Endothelial cell of umbilical vein (primary cell): ENCODE results near the gene CNNM2. TPM values are rescaled to one million over a fixed set of nuclear protein-coding genes. Genes with fewer than 3 reads are reported as not detected.

Source experiments
- BruUV-seq: library from RNA; stranded (reverse); fragments of 400-500 nt; replicated peaks from 2 replicates; lab custom pipeline; 2021; lab: Mats Ljungman, UMichigan
- CTCF ChIA-PET: fragments of 300-600, 350-600 bp; sonication (Branson Sonifier 250); formaldehyde crosslinking; loops from one replicate; lab custom pipeline; 2021; ENCODE audit warnings: antibody characterized with exemption, inconsistent platforms; lab: Charles Lee
- POLR2A ChIA-PET: fragments of 300-600, 350-600 bp; sonication (Branson Sonifier 250); formaldehyde crosslinking; loops from one replicate; lab custom pipeline; 2021; ENCODE audit warnings: antibody characterized with exemption, inconsistent platforms; lab: Charles Lee
- DNase-seq: peaks from one replicate; pipeline ENCODE4 v3.0.0-alpha.2; 2011; ENCODE audit warnings: low read depth, low spot score
- FAIRE-seq: peaks from 2 replicates; lab custom pipeline; 2011; peaks lifted over from hg19 to GRCh38; lab: Jason Lieb, UNC
- H2AFZ ChIP-seq: 2 replicates; pipeline ENCODE4 v1.6.0; 2012; ENCODE audit warnings: low read depth, low read length, control low read depth, inconsistent platforms
- H3K27ac ChIP-seq: 2 replicates; pipeline ENCODE4 v1.5.1; 2011; ENCODE audit warnings: low read depth, mild to moderate bottlenecking, control low read depth, low read length, moderate library complexity; ENCODE audit not compliant: insufficient read depth
- H3K27me3 ChIP-seq, 2 experiments: 2 replicates each; pipeline versions ENCODE4 v1.6.0 to v1.6.1; 2011; ENCODE audit warnings: low read length in 2 of 2, mixed read lengths in 1 of 2; ENCODE audit not compliant: control insufficient read depth in 2 of 2, insufficient read depth in 2 of 2
- H3K36me3 ChIP-seq, 2 experiments: 2 replicates in 1 of 2; 3 replicates in 1 of 2; pipeline ENCODE4 v1.5.1; 2011; ENCODE audit warnings: low read length in 2 of 2, mild to moderate bottlenecking in 1 of 2, moderate library complexity in 1 of 2; ENCODE audit not compliant: control insufficient read depth in 2 of 2, insufficient read depth in 2 of 2; ENCODE audit errors: extremely low read depth in 1 of 2
- H3K4me1 ChIP-seq: 3 replicates; pipeline ENCODE4 v1.5.1; 2011; ENCODE audit warnings: mild to moderate bottlenecking, low read length; ENCODE audit not compliant: control insufficient read depth, insufficient read depth; ENCODE audit errors: extremely low read depth
- H3K4me2 ChIP-seq: 2 replicates; pipeline ENCODE4 v1.6.1; 2011; ENCODE audit warnings: low read length, control low read depth, mixed read lengths; ENCODE audit not compliant: insufficient read depth
- H3K4me3 ChIP-seq, 3 experiments: fragments of 200-600 bp in 1 of 3; sonication (generic), shearing (Covaris generic) in 1 of 3; replicated peaks in 1 of 3; 2 replicates each; pipeline ENCODE4 v1.5.1; 2011 to 2016; ENCODE audit warnings: control low read depth in 3 of 3, low read length in 3 of 3, mild to moderate bottlenecking in 2 of 3, inconsistent platforms in 1 of 3, low read depth in 1 of 3, moderate library complexity in 1 of 3; ENCODE audit not compliant: insufficient read depth in 1 of 3
- H3K79me2 ChIP-seq: 2 replicates; pipeline ENCODE4 v1.6.0; 2012; ENCODE audit warnings: low read length, inconsistent platforms; ENCODE audit not compliant: control insufficient read depth, insufficient read depth
- H3K9ac ChIP-seq: replicated peaks from 2 replicates; pipeline ENCODE3; 2011; ENCODE audit warnings: low read length, control low read depth; ENCODE audit not compliant: insufficient read depth; ENCODE audit errors: extremely low read depth
- H3K9me1 ChIP-seq: replicated peaks from 3 replicates; pipeline ENCODE4 v1.6.0; 2011; ENCODE audit warnings: mild to moderate bottlenecking, low read length; ENCODE audit not compliant: control insufficient read depth, insufficient read depth; ENCODE audit errors: extremely low read depth
- H3K9me3 ChIP-seq: replicated peaks from 2 replicates; pipeline ENCODE4 v1.5.1; 2012; ENCODE audit warnings: low read length, inconsistent platforms; ENCODE audit not compliant: control insufficient read depth, insufficient read depth
- H4K20me1 ChIP-seq: replicated peaks from 2 replicates; pipeline ENCODE3; 2011; ENCODE audit warnings: mild to moderate bottlenecking, low read length; ENCODE audit not compliant: control insufficient read depth, insufficient read depth; ENCODE audit errors: extremely low read depth
- EZH2 ChIP-seq: IDR thresholded peaks from 2 replicates; pipeline ENCODE4 v1.6.1; 2012; ENCODE audit warnings: borderline replicate concordance, low read depth, mild to moderate bottlenecking, moderate library complexity, low read length, inconsistent platforms; ENCODE audit not compliant: severe bottlenecking
- FOS ChIP-seq: IDR thresholded peaks from 2 replicates; pipeline ENCODE4 v1.6.1; 2011; ENCODE audit warnings: mild to moderate bottlenecking, low read length, moderate library complexity, borderline replicate concordance; ENCODE audit not compliant: insufficient read depth
- GATA2 ChIP-seq: IDR thresholded peaks from 2 replicates; pipeline ENCODE4 v1.7.0; 2011; ENCODE audit warnings: low read depth, mild to moderate bottlenecking, moderate library complexity, mixed read lengths, low read length; ENCODE audit not compliant: insufficient read length, insufficient read depth
- JUN ChIP-seq: IDR thresholded peaks from 2 replicates; pipeline ENCODE4 v1.6.1; 2011; ENCODE audit warnings: borderline replicate concordance, low read depth; ENCODE audit not compliant: insufficient read length, insufficient read depth
- MYC ChIP-seq: IDR thresholded peaks from one replicate; pipeline ENCODE4 v1.6.1; 2011; ENCODE audit warnings: mild to moderate bottlenecking, low read depth, low read length
- POLR2A ChIP-seq: IDR thresholded peaks from 2 replicates; pipeline ENCODE4 v1.6.1; 2012; ENCODE audit warnings: low read depth, mild to moderate bottlenecking, control low read depth, low read length
- POLR2AphosphoS5 ChIP-seq: IDR thresholded peaks from 2 replicates; pipeline ENCODE4 v1.6.1; 2012; ENCODE audit warnings: low read depth, mild to moderate bottlenecking, control low read depth, low read length, moderate library complexity; ENCODE audit not compliant: insufficient read depth
- dilution Hi-C: fragments of 300-500 bp; cut with MboI; formaldehyde crosslinking; loops from one replicate; pipeline ENCODE4 v1.15.0; 2019; ENCODE audit warnings: low sequenced_read_pairs; ENCODE audit not compliant: extremely low pct_ligation_motif_present
- intact Hi-C: fragments of 100-400 bp; cut with micrococcal nuclease; formaldehyde crosslinking; loops from one replicate; pipeline ENCODE4 v1.10.0; 2022
- polyA plus RNA-seq, 4 experiments: library from polyadenylated mRNA; depleted of rRNA in 3 of 4; stranded (reverse) in 3 of 4; unstranded in 1 of 4; fragments of >200 nt; gene quantifications; 2 replicates each; pipeline versions ENCODE4 v1.2.1 to v1.2.3, GENCODE V29; 2011 to 2012; ENCODE audit warnings: missing spikeins in 1 of 4
- total RNA-seq: library from RNA; stranded (reverse); gene quantifications from 2 replicates; pipeline ENCODE4 v1.2.3, GENCODE V29; 2021
- TF ChIP-seq, protein P1 (sequence below), 2 donors: IDR thresholded peaks; 1 replicate in 1 of 2; 2 replicates in 1 of 2; pipeline ENCODE4 v1.5.1; 2011; ENCODE audit warnings: low read length in 2 of 2, mild to moderate bottlenecking in 2 of 2, moderate library complexity in 2 of 2, control low read depth in 1 of 2, inconsistent platforms in 1 of 2, low read depth in 1 of 2; ENCODE audit not compliant: insufficient read depth in 1 of 2; ENCODE audit errors: extremely low read depth in 1 of 2
- TF ChIP-seq, protein P2 (sequence below): IDR thresholded peaks from 2 replicates; pipeline ENCODE4 v1.6.1; 2011; ENCODE audit not compliant: insufficient read depth, insufficient read length

CNNM2 gene
- total and polyA plus RNA-seq, 2 donors (not counting 3 experiments of a cell fraction or from before 2014, with no cell fraction given), result 1.9 to 3.0 TPM

DNA sequence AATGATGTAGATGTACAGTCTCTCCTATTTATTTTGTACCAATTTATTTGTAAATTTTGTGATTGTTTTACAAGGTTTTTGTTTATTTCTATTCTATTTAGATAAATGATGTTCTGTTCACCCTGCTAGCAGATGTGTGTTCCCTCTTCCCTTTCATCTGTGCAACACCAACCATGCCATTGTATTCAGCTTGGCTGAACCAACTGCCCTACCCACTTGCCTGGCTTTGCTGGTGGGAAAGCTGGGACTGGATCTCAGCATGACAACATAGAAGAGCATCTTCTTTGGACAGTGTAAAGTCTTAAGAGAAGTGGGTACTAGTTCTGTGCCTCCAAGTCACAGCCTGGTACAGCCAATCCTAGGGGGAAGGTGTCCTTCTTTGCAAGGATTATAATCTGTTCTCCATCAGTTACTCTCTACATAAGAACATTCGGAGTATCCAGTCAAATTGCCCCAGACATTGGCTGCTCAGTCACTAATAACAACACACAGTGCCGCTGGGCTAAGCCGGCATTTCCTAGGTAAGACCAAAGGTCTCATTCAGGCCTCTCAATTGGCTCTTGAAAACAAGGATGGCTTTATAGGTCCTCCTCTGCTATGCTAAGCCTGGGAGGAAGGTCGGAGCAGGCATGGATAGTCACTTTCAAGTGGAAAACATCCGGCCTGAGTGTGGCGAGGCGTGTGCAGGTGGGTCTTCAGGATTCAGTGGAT, 165.3 kb downstream of the CNNM2 start:
- ChIA-PET CTCF (interaction anchor here (2.5 kb wide), 1 partner anchor 161 kb away, joined by 10 read pairs; no protein-coding TSS in a partner anchor), POLR2A (no interaction called here)
- intact Hi-C loops, result loop anchor here (5.0 kb wide), 1 partner anchor 159 kb away; no protein-coding TSS in a partner anchor

More for the DNA sequence above, 165.3 kb downstream of the CNNM2 start:
- Histone ChIP-seq H3K36me3 (peaks cover 2 to 10% of the 10 kb centered on the region in 2 experiments), H3K27me3 (no peaks in the 10 kb centered on the region), H3K4me1 (no peaks in the 10 kb centered on the region), H3K4me3 (no peak overlapping the region), H3K9me3 (no peaks in the 10 kb centered on the region), H3K27ac (no peak overlapping the region), H3K9me1 (no peaks in the 10 kb centered on the region), H4K20me1 (no peaks in the 10 kb centered on the region), H3K4me2 (no peak overlapping the region), H2AFZ (no peak overlapping the region), H3K9ac (no peak overlapping the region), H3K79me2 (no peaks in the 10 kb centered on the region)
- TF ChIP-seq GATA2 (no peak), EZH2 (no peak), FOS (no peak), POLR2AphosphoS5 (no peak), POLR2A (no peak), MYC (no peak), JUN (no peak)
- TF ChIP-seq, protein P1, sequence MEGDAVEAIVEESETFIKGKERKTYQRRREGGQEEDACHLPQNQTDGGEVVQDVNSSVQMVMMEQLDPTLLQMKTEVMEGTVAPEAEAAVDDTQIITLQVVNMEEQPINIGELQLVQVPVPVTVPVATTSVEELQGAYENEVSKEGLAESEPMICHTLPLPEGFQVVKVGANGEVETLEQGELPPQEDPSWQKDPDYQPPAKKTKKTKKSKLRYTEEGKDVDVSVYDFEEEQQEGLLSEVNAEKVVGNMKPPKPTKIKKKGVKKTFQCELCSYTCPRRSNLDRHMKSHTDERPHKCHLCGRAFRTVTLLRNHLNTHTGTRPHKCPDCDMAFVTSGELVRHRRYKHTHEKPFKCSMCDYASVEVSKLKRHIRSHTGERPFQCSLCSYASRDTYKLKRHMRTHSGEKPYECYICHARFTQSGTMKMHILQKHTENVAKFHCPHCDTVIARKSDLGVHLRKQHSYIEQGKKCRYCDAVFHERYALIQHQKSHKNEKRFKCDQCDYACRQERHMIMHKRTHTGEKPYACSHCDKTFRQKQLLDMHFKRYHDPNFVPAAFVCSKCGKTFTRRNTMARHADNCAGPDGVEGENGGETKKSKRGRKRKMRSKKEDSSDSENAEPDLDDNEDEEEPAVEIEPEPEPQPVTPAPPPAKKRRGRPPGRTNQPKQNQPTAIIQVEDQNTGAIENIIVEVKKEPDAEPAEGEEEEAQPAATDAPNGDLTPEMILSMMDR (IDR thresholded peaks at IDR 0.05; ENCODE audit: extremely low read depth in 1 of 2, insufficient read depth in 1 of 2, low read depth in 1 of 2, low read length in 2 of 2), result no peak
- TF ChIP-seq, protein P2, sequence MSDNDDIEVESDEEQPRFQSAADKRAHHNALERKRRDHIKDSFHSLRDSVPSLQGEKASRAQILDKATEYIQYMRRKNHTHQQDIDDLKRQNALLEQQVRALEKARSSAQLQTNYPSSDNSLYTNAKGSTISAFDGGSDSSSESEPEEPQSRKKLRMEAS, result no peak
- DNase-seq (no peak), FAIRE-seq (no peak)
- dilution Hi-C loops, result no loop called here
- BruUV-seq, result no TSS peak
